Subcutaneous adipose tissue (tissue), 4 donors: ENCODE results near the gene NOP9. TPM values are rescaled to one million over a fixed set of nuclear protein-coding genes. Genes with fewer than 3 reads are reported as not detected.

Experiments used
- total RNA-seq, 4 donors: library from RNA; depleted of rRNA; stranded (reverse); fragments of >200 nt; gene quantifications; one replicate each; pipeline ENCODE4 v1.1.0, GENCODE V29; 2016
- TF ChIP-seq, protein P1 (sequence below): fragments of 450-650 bp; IDR thresholded peaks from one replicate; pipeline ENCODE4 v1.5.1; 2016; ENCODE audit warnings: low read depth, mild to moderate bottlenecking, control low read depth, antibody characterized with exemption, moderate library complexity

NOP9 gene
- total RNA-seq, 4 donors from 2014 or later = 14.3 to 19.4 (median 15.1) TPM

- TF ChIP-seq, protein P1, sequence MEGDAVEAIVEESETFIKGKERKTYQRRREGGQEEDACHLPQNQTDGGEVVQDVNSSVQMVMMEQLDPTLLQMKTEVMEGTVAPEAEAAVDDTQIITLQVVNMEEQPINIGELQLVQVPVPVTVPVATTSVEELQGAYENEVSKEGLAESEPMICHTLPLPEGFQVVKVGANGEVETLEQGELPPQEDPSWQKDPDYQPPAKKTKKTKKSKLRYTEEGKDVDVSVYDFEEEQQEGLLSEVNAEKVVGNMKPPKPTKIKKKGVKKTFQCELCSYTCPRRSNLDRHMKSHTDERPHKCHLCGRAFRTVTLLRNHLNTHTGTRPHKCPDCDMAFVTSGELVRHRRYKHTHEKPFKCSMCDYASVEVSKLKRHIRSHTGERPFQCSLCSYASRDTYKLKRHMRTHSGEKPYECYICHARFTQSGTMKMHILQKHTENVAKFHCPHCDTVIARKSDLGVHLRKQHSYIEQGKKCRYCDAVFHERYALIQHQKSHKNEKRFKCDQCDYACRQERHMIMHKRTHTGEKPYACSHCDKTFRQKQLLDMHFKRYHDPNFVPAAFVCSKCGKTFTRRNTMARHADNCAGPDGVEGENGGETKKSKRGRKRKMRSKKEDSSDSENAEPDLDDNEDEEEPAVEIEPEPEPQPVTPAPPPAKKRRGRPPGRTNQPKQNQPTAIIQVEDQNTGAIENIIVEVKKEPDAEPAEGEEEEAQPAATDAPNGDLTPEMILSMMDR = no peak
Observed at GRCh38 chr14:24264298-24264697, 35.4 kb upstream of the NOP9 start.

DNA sequence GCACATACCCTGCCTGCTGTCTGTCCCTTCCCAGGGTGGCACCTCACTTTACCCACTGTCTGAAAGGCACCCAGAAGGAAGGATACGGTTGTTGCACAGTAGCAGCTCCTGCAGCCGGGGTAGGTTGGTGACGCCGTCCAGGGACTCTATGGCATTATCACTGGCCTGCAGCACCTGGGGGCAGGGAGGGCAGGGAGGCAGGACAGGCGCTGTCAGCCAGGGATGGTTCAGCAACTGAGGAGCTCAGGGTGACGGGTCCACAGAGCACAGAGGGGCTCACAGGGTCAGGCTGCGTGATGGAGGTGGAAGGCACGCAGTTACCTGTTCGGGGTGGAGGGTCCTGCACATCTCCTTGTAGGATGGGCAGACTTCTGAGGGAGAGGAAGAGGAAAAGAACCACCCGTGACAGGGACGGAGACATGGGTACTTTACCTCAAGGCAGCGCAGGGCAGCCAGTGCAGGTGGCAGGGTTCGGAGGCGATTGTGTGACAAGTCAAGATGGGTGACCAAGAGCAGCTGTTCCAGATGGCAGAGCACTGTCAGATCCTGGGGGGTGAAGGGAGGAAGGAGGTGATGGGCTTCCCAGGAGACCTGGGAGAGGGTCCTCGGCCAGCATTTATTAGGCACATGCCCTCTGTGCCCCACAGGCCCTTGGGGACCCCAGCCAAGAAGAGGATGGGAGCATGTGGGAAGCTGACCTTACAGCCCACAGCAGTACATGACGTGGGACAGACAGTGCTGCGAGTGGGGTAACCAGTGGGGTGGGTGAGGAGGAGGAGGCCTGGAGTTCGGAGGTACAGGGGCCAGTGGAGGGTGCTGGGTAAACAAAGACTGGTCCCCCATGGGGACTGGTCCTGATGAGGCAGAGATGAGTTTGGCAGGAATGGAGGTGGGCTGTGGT is 33.1 kb upstream of the NOP9 start:
- TF ChIP-seq, protein P1 = no peak

GRCh38 chr14:24267516-24267915 is 32.1 kb upstream of the NOP9 start:
- TF ChIP-seq, protein P1 = no peak

- TF ChIP-seq, protein P1 = no peak
Observed at GRCh38 chr14:24268225-24268624, 31.4 kb upstream of the NOP9 start.

DNA sequence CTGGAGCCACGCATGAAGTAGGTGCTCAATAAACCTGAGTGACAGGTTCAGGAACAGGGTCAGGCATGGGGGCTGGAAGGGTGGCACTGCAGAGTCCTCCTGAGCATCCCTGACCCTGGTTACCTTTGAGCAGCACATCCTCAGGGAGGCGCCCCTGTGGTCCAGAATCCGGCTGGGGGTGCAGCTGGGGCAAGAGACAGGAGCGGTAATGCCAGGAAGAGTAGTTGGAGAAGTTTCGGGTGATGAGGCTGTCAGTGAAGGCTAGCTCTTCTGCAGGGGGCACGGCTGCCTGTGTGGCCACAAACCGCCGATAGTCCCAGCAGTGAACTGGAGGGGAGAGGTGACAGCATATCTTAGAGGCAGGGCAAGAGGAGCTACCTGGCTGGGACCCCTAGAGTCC is 30.3 kb upstream of the NOP9 start:
- TF ChIP-seq, protein P1 = no peak

- TF ChIP-seq, protein P1 = no peak
Observed at GRCh38 chr14:24269910-24270536, 29.6 kb upstream of the NOP9 start.

GRCh38 chr14:24270537-24271133 is 29.0 kb upstream of the NOP9 start:
- TF ChIP-seq, protein P1 = no peak
